ENCODE results near the gene FAHD2A.

- TF ChIP-seq POLR2A (IDR thresholded peaks at IDR 0.05): no peak
- TF ChIP-seq, protein P1, sequence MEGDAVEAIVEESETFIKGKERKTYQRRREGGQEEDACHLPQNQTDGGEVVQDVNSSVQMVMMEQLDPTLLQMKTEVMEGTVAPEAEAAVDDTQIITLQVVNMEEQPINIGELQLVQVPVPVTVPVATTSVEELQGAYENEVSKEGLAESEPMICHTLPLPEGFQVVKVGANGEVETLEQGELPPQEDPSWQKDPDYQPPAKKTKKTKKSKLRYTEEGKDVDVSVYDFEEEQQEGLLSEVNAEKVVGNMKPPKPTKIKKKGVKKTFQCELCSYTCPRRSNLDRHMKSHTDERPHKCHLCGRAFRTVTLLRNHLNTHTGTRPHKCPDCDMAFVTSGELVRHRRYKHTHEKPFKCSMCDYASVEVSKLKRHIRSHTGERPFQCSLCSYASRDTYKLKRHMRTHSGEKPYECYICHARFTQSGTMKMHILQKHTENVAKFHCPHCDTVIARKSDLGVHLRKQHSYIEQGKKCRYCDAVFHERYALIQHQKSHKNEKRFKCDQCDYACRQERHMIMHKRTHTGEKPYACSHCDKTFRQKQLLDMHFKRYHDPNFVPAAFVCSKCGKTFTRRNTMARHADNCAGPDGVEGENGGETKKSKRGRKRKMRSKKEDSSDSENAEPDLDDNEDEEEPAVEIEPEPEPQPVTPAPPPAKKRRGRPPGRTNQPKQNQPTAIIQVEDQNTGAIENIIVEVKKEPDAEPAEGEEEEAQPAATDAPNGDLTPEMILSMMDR (IDR thresholded peaks at IDR 0.05): no peak
Measured at GRCh38 chr2:95390881-95391321, 11.6 kb upstream of the FAHD2A start.

All from Peyer's patch (tissue), 4 donors.